IMR-90 (cell line): ENCODE data around the gene C6orf89. TPM values are rescaled to one million over a fixed set of nuclear protein-coding genes. Genes with fewer than 3 reads are reported as not detected.

Source experiments
- ATAC-seq: fragments of 200-7000 bp; cut with Tn5 transposase; 2 replicates; pipeline ENCODE4 v1.9.1; 2020; ENCODE audit warnings: low read depth, mild to moderate bottlenecking, moderate library complexity
- BruUV-seq: library from RNA; stranded (reverse); fragments of 400-500 nt; replicated peaks from 2 replicates; lab custom pipeline; 2021; lab: Mats Ljungman, UMichigan
- CTCF ChIA-PET: fragments of 300-600 bp; formaldehyde crosslinking; extraction: SDS; loops from one replicate; lab custom pipeline; 2021; ENCODE audit warnings: antibody characterized with exemption; lab: Yijun Ruan, JAX
- POLR2A ChIA-PET: fragments of 300-600 bp; sonication (Branson Sonifier 250); formaldehyde crosslinking; loops from one replicate; lab custom pipeline; 2022; ENCODE audit warnings: antibody characterized with exemption; ENCODE audit not compliant: unreplicated experiment; lab: Charles Lee
- DNase-seq: peaks from one replicate; pipeline ENCODE4 v3.0.0; 2013
- H2AFZ ChIP-seq: replicated peaks from 2 replicates; pipeline ENCODE3; 2013; ENCODE audit warnings: low read length, mild to moderate bottlenecking; ENCODE audit not compliant: poor library complexity
- H2AK5ac ChIP-seq: 2 replicates; pipeline ENCODE4 v1.6.1; 2013; ENCODE audit warnings: low read depth, low read length, inconsistent platforms
- H2AK9ac ChIP-seq: replicated peaks from 2 replicates; pipeline ENCODE3; 2013; ENCODE audit warnings: mild to moderate bottlenecking, low read depth, low read length, moderate library complexity; ENCODE audit not compliant: poor library complexity
- H2BK120ac ChIP-seq: 2 replicates; pipeline ENCODE4 v1.6.1; 2013; ENCODE audit warnings: low read depth, low read length, inconsistent platforms
- H2BK15ac ChIP-seq: 3 replicates; pipeline ENCODE4 v1.6.1; 2013; ENCODE audit warnings: low read depth, low read length, inconsistent platforms
- H2BK20ac ChIP-seq: 2 replicates; pipeline ENCODE4 v1.6.1; 2013; ENCODE audit warnings: low read depth, mild to moderate bottlenecking, inconsistent platforms, low read length, moderate library complexity
- H2BK5ac ChIP-seq: 2 replicates; pipeline ENCODE4 v1.6.1; 2013; ENCODE audit warnings: mild to moderate bottlenecking, low read depth, low read length, inconsistent platforms; ENCODE audit not compliant: poor library complexity, severe bottlenecking
- H3K14ac ChIP-seq: replicated peaks from 2 replicates; pipeline ENCODE4 v1.6.1; 2013; ENCODE audit warnings: low read depth, low read length, inconsistent platforms
- H3K18ac ChIP-seq: 2 replicates; pipeline ENCODE4 v1.6.1; 2013; ENCODE audit warnings: low read depth, low read length, control low read depth
- H3K23ac ChIP-seq: 2 replicates; pipeline ENCODE4 v1.6.1; 2013; ENCODE audit warnings: low read depth, low read length, inconsistent platforms
- H3K27ac ChIP-seq: 2 replicates; pipeline ENCODE4 v1.5.1; 2013; ENCODE audit warnings: mild to moderate bottlenecking, control low read depth, low read length; ENCODE audit not compliant: insufficient read depth
- H3K27me3 ChIP-seq: 2 replicates; pipeline ENCODE4 v1.6.1; 2013; ENCODE audit warnings: low read length; ENCODE audit not compliant: control insufficient read depth, insufficient read depth
- H3K36me3 ChIP-seq: 2 replicates; pipeline ENCODE4 v1.6.1; 2013; ENCODE audit warnings: low read length, mixed read lengths; ENCODE audit not compliant: control insufficient read depth, insufficient read depth
- H3K4ac ChIP-seq: 2 replicates; pipeline ENCODE4 v1.6.1; 2013; ENCODE audit warnings: low read depth, low read length, inconsistent platforms
- H3K4me1 ChIP-seq: 2 replicates; pipeline ENCODE4 v1.6.1; 2013; ENCODE audit warnings: low read length, mixed read lengths; ENCODE audit not compliant: control insufficient read depth, insufficient read depth
- H3K4me2 ChIP-seq: 2 replicates; pipeline ENCODE4 v1.6.1; 2013; ENCODE audit warnings: low read depth, mild to moderate bottlenecking, control low read depth, low read length, moderate library complexity
- H3K4me3 ChIP-seq: 2 replicates; pipeline ENCODE4 v1.5.1; 2013; ENCODE audit warnings: low read depth, mild to moderate bottlenecking, control low read depth, low read length, moderate library complexity; ENCODE audit not compliant: insufficient read depth
- H3K56ac ChIP-seq: 2 replicates; pipeline ENCODE4 v1.6.1; 2013; ENCODE audit warnings: low read length, inconsistent platforms; ENCODE audit not compliant: insufficient read depth; ENCODE audit errors: extremely low read depth
- H3K79me1 ChIP-seq, 2 experiments: 2 replicates each; pipeline ENCODE4 v1.6.1; 2013; ENCODE audit warnings: low read length in 2 of 2, inconsistent platforms in 1 of 2, low read depth in 1 of 2
- H3K9ac ChIP-seq: 2 replicates; pipeline ENCODE4 v1.6.1; 2013; ENCODE audit warnings: low read depth, low read length, control low read depth
- H3K9me1 ChIP-seq: 2 replicates; pipeline ENCODE4 v1.6.1; 2013; ENCODE audit warnings: low read length, inconsistent platforms; ENCODE audit not compliant: insufficient read depth
- H3K9me3 ChIP-seq: 2 replicates; pipeline ENCODE4 v1.6.1; 2013; ENCODE audit warnings: low read length; ENCODE audit not compliant: control insufficient read depth, insufficient read depth
- H4K20me1 ChIP-seq: 2 replicates; pipeline ENCODE4 v1.6.1; 2013; ENCODE audit warnings: low read length, inconsistent platforms; ENCODE audit not compliant: insufficient read depth
- H4K5ac ChIP-seq: 2 replicates; pipeline ENCODE4 v1.6.1; 2013; ENCODE audit warnings: mild to moderate bottlenecking, low read depth, low read length, control low read depth
- H4K8ac ChIP-seq, 2 experiments: 2 replicates each; pipeline ENCODE4 v1.6.1; 2013; ENCODE audit warnings: low read depth in 2 of 2, low read length in 2 of 2, control low read depth in 1 of 2, inconsistent platforms in 1 of 2
- H4K91ac ChIP-seq: 2 replicates; pipeline ENCODE4 v1.6.1; 2013; ENCODE audit warnings: low read depth, low read length, inconsistent platforms; ENCODE audit not compliant: insufficient read depth
- BHLHE40 ChIP-seq: fragments of 150-350 bp; IDR thresholded peaks from 2 replicates; pipeline ENCODE4 v1.6.1; 2016; ENCODE audit warnings: mild to moderate bottlenecking, low read depth, low read length
- CEBPB ChIP-seq: IDR thresholded peaks from 2 replicates; pipeline ENCODE4 v1.6.1; 2012; ENCODE audit warnings: low read depth, low read length, improper control_type of control experiment
- CHD1 ChIP-seq: IDR thresholded peaks from 2 replicates; pipeline ENCODE4 v1.6.1; 2012; ENCODE audit warnings: low read depth, low read length, improper control_type of control experiment
- FOS ChIP-seq: fragments of 150-350 bp; IDR thresholded peaks from 2 replicates; pipeline ENCODE4 v1.6.1; 2016; ENCODE audit warnings: low read depth, low read length
- MAFK ChIP-seq: IDR thresholded peaks from 2 replicates; pipeline ENCODE4 v1.6.1; 2012; ENCODE audit warnings: low read depth, low read length, improper control_type of control experiment
- MAZ ChIP-seq: IDR thresholded peaks from 2 replicates; pipeline ENCODE4 v1.6.1; 2012; ENCODE audit warnings: low read depth, mild to moderate bottlenecking, low read length, improper control_type of control experiment, moderate library complexity, borderline replicate concordance
- MXI1 ChIP-seq: IDR thresholded peaks from 2 replicates; pipeline ENCODE4 v1.6.1; 2012; ENCODE audit warnings: low read depth, mild to moderate bottlenecking, low read length, moderate library complexity, borderline replicate concordance
- NFE2L2 ChIP-seq: fragments of 150-350 bp; IDR thresholded peaks from 2 replicates; pipeline ENCODE4 v1.6.1; 2016; ENCODE audit warnings: low read depth, mild to moderate bottlenecking, low read length
- POLR2A ChIP-seq: IDR thresholded peaks from 2 replicates; pipeline ENCODE4 v1.6.1; 2012; ENCODE audit warnings: mild to moderate bottlenecking, low read depth, low read length
- RCOR1 ChIP-seq: IDR thresholded peaks from 2 replicates; pipeline ENCODE4 v1.6.1; 2012; ENCODE audit warnings: mild to moderate bottlenecking, low read length, improper control_type of control experiment; ENCODE audit not compliant: insufficient replicate concordance
- SMC3 ChIP-seq: fragments of 150-350 bp; IDR thresholded peaks from 2 replicates; pipeline ENCODE4 v1.6.1; 2016; ENCODE audit warnings: low read depth, mild to moderate bottlenecking, antibody characterized with exemption, low read length, moderate library complexity
- WGBS, 2 experiments: methylation state at CpG; one replicate each; pipeline versions ENCODE4 v1.1.5 to v1.1.7; 2013; ENCODE audit warnings: missing lambda C conversion rate in 2 of 2; ENCODE audit not compliant: insufficient read length in 1 of 2; ENCODE audit errors: extremely low coverage in 2 of 2; 5-methylcytosine and 5-hydroxymethylcytosine counted together
- dilution Hi-C: fragments of 300-500 bp; cut with HindIII; formaldehyde crosslinking; loops from one replicate; pipeline ENCODE4 v1.14.3; 2018; ENCODE audit warnings: low sequenced_read_pairs; ENCODE audit not compliant: unreplicated experiment
- in situ Hi-C: fragments of 300-500 bp; cut with MboI; formaldehyde crosslinking; loops from 3 replicates; pipeline ENCODE4 v1.14.3; 2019; ENCODE audit warnings: low sequenced_read_pairs, inconsistent platforms, mixed read lengths
- intact Hi-C: fragments of 100-400 bp; cut with micrococcal nuclease; formaldehyde crosslinking; loops from 2 replicates; pipeline ENCODE4 v1.10.0; 2022
- polyA plus RNA-seq, 3 experiments: library from polyadenylated mRNA; depleted of rRNA; stranded (reverse); fragments of >200 nt; gene quantifications; 2 replicates each; pipeline ENCODE4 v1.2.3, GENCODE V29; 2012; ENCODE audit warnings: low replicate concordance in 1 of 3
- total RNA-seq: library from RNA; depleted of rRNA; stranded (reverse); fragments of >200 nt; gene quantifications from 2 replicates; pipeline ENCODE4 v1.2.3, GENCODE V29; 2012
- TF ChIP-seq, protein P1 (sequence below): fragments of 150-350 bp; IDR thresholded peaks from 2 replicates; pipeline ENCODE4 v1.6.1; 2016; ENCODE audit warnings: low read depth, mild to moderate bottlenecking, low read length, moderate library complexity, borderline replicate concordance
- TF ChIP-seq, protein P2 (sequence below): conservative IDR thresholded peaks from 2 replicates; pipeline ENCODE4 v1.5.1; 2012; ENCODE audit warnings: mild to moderate bottlenecking, low read depth, low read length, improper control_type of control experiment
- TF ChIP-seq, protein P3 (sequence below): fragments of 150-350 bp; IDR thresholded peaks from 2 replicates; pipeline ENCODE4 v1.6.1; 2017; ENCODE audit warnings: mild to moderate bottlenecking, antibody characterized with exemption, low read length, low read depth

Gene C6orf89
- total and polyA plus RNA-seq, 2 of the 4 experiments (the other 2 are of a cell fraction), result 30.8 to 52.3 TPM

DNA sequence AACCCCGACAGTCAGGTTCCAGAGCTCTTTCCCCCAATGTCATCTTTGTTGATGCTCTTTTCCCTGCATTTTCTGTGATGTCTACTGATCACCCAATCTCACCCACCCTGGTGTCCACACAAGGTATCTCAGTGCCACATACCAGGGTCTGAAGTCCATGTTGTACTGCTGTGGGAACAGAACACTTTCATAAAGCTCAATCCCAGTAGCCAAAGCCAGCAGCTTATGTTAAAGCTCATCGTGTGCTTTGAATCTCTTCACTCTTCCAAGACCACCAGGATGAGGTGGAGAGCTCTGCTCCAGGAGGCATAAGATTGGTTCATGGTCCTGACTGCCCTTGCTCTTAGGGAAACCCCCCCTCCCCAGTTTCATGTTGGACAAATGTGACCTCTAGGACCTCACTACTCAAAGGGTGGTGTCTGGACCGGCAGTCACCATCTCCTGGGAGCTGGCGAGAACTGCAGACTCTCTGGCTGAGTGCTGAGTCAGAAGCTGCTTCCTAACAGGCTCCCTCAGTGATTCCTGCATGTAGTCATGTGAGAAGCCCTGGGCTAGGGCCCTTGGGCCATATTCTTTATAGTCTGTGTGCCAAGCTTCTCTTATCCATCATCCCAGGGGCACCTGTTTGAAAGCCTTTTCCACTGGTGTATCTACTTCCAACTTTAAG, 33.1 kb upstream of the C6orf89 start:
- peak overlapping the region; percentile 91 for H3K4ac ChIP-seq
- H3K9me1 ChIP-seq, result peaks cover 21% of the 10 kb centered on the region
- POLR2A ChIA-PET, result interaction anchor here (0.6 kb wide), 1 partner anchor 326 kb away, joined by 6 read pairs; no protein-coding TSS in a partner anchor
- H4K8ac ChIP-seq, result peak overlapping the region; percentile 21 to 75
- no TSS peak for BruUV-seq
- CTCF ChIA-PET, result interaction anchor here (0.8 to 2.0 kb wide), 5 partner anchors 12 to 133 kb away, joined by 3 to 5 read pairs (median 4); partner anchors contain the start of gene PPIL1
- H3K4me3 ChIP-seq, result no peak overlapping the region
- H2BK120ac ChIP-seq, result peak overlapping the region; percentile 78
- peak overlapping the region; percentile 54 for H2AFZ ChIP-seq
- dilution Hi-C loops (no loop called here), intact Hi-C loops (loop anchor here (2.0 kb wide), 1 partner anchor 86 kb away; no protein-coding TSS in a partner anchor), in situ Hi-C loops (no loop called here)
- WGBS, 2 experiments, result 35% methylated on average over 2 of the region's 4 CpGs; no CpG with 5 or more reads in 1 of the 2 experiments
- H3K9ac ChIP-seq, result no peak overlapping the region
- H2BK5ac ChIP-seq, result peak overlapping the region; percentile 81
- peak overlapping the region; percentile 64 for H4K5ac ChIP-seq
- DNase-seq, result peak; percentile 79
- peak overlapping the region; percentile 92 for H2BK15ac ChIP-seq
- peaks cover 14 to 43% of the 10 kb centered on the region in 2 experiments for H3K79me1 ChIP-seq
- H3K27ac ChIP-seq, result peak overlapping the region; percentile 45
- H3K27me3 ChIP-seq, result no peaks in the 10 kb centered on the region
- peak overlapping the region; percentile 97 for H2AK5ac ChIP-seq
- H4K91ac ChIP-seq, result peak overlapping the region; percentile 65
- H3K56ac ChIP-seq, result peak overlapping the region; percentile 42
- H3K36me3 ChIP-seq, result peaks cover 7% of the 10 kb centered on the region
- peaks cover 8% of the 10 kb centered on the region for H3K4me1 ChIP-seq
- no peak overlapping the region for H3K4me2 ChIP-seq
- peak overlapping the region; percentile 91 for H2BK20ac ChIP-seq
- peaks cover 3% of the 10 kb centered on the region for H3K9me3 ChIP-seq
- H3K18ac ChIP-seq, result peak overlapping the region; percentile 25
- peak overlapping the region; percentile 94 for H2AK9ac ChIP-seq
- H4K20me1 ChIP-seq, result no peaks in the 10 kb centered on the region
- peak overlapping the region; percentile 91 for H3K14ac ChIP-seq
- H3K23ac ChIP-seq, result peak overlapping the region; percentile 63
- ATAC-seq, result peak; percentile 78
- TF ChIP-seq CHD1 (no peak), BHLHE40 (no peak), SMC3 (no peak), MXI1 (no peak), POLR2A (no peak), RCOR1 (no peak), FOS (no peak), NFE2L2 (peak; percentile 42; the same call in 1 of the 2 replicates), MAZ (no peak), MAFK (peak; percentile 55; the same call in 1 of the 2 replicates), CEBPB (no peak)
- TF ChIP-seq, protein P1, sequence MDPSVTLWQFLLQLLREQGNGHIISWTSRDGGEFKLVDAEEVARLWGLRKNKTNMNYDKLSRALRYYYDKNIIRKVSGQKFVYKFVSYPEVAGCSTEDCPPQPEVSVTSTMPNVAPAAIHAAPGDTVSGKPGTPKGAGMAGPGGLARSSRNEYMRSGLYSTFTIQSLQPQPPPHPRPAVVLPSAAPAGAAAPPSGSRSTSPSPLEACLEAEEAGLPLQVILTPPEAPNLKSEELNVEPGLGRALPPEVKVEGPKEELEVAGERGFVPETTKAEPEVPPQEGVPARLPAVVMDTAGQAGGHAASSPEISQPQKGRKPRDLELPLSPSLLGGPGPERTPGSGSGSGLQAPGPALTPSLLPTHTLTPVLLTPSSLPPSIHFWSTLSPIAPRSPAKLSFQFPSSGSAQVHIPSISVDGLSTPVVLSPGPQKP, result no peak
- TF ChIP-seq, protein P2, sequence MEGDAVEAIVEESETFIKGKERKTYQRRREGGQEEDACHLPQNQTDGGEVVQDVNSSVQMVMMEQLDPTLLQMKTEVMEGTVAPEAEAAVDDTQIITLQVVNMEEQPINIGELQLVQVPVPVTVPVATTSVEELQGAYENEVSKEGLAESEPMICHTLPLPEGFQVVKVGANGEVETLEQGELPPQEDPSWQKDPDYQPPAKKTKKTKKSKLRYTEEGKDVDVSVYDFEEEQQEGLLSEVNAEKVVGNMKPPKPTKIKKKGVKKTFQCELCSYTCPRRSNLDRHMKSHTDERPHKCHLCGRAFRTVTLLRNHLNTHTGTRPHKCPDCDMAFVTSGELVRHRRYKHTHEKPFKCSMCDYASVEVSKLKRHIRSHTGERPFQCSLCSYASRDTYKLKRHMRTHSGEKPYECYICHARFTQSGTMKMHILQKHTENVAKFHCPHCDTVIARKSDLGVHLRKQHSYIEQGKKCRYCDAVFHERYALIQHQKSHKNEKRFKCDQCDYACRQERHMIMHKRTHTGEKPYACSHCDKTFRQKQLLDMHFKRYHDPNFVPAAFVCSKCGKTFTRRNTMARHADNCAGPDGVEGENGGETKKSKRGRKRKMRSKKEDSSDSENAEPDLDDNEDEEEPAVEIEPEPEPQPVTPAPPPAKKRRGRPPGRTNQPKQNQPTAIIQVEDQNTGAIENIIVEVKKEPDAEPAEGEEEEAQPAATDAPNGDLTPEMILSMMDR, result 0 out of 2 replicates have a peak, but pooled peaks have one; percentile 4
- TF ChIP-seq, protein P3, sequence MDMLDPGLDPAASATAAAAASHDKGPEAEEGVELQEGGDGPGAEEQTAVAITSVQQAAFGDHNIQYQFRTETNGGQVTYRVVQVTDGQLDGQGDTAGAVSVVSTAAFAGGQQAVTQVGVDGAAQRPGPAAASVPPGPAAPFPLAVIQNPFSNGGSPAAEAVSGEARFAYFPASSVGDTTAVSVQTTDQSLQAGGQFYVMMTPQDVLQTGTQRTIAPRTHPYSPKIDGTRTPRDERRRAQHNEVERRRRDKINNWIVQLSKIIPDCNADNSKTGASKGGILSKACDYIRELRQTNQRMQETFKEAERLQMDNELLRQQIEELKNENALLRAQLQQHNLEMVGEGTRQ, result peak; percentile 16; the same call in 1 of the 2 replicates
